ENCODE data around the gene EPX.

Gene EPX

GRCh38 chr17:58229384-58229783, 36.9 kb downstream of the EPX start:
- DNase-seq: no peak

- DNase-seq: no peak
These were observed 37.4 kb downstream of the EPX start for GRCh38 chr17:58229881-58230280.

GRCh38 chr17:58231641-58232040, 39.1 kb downstream of the EPX start:
- DNase-seq: no peak

- no peak for DNase-seq
These were observed 40.2 kb downstream of the EPX start for GRCh38 chr17:58232707-58233156.

- DNase-seq: no peak
These were observed 41.0 kb downstream of the EPX start for GRCh38 chr17:58233543-58233942.

GRCh38 chr17:58234512-58234911, 42.0 kb downstream of the EPX start:
- DNase-seq: no peak

- no peak for DNase-seq
These were observed 43.3 kb downstream of the EPX start for GRCh38 chr17:58235821-58236220.

- no peak for DNase-seq
These were observed 43.9 kb downstream of the EPX start for GRCh38 chr17:58236394-58236793.

- DNase-seq: no peak
These were observed 45.7 kb downstream of the EPX start, which contains the start of gene LPO for GRCh38 chr17:58238147-58238634. Gene LPO (plus strand): TSS chr17:58238584. CDS start chr17:58242980, 4,396 bp downstream.

- DNase-seq: no peak
These were observed 47.5 kb downstream of the EPX start for GRCh38 chr17:58239987-58240386.

GRCh38 chr17:58242171-58242784, 49.8 kb downstream of the EPX start:
- no peak for DNase-seq

- no peak for DNase-seq
These were observed 52.4 kb downstream of the EPX start for GRCh38 chr17:58244963-58245362.

- no peak for DNase-seq
These were observed 53.0 kb downstream of the EPX start for GRCh38 chr17:58245428-58246103.

- no peak for DNase-seq
These were observed 53.7 kb downstream of the EPX start for GRCh38 chr17:58246104-58246740.

- DNase-seq: no peak
These were observed 54.3 kb downstream of the EPX start for GRCh38 chr17:58246781-58247180.

GRCh38 chr17:58247511-58248363, 55.2 kb downstream of the EPX start:
- no peak for DNase-seq

- no peak for DNase-seq
These were observed 56.4 kb downstream of the EPX start for GRCh38 chr17:58248955-58249269.

- peak; percentile 92 for DNase-seq
These were observed 57.0 kb downstream of the EPX start for GRCh38 chr17:58249270-58250133.

GRCh38 chr17:58250344-58251011, 58.0 kb downstream of the EPX start:
- DNase-seq: no peak

- no peak for DNase-seq
These were observed 59.6 kb downstream of the EPX start for GRCh38 chr17:58252141-58252540.

GRCh38 chr17:58253082-58253481, 60.6 kb downstream of the EPX start:
- DNase-seq: no peak

Data from right kidney (tissue), 1 donor.